IMR-90 (cell line): ENCODE data around the gene CYP4F8. TPM values are rescaled to one million over a fixed set of nuclear protein-coding genes. Genes with fewer than 3 reads are reported as not detected.

Experiments
- ATAC-seq: fragments of 200-7000 bp; cut with Tn5 transposase; 2 replicates; pipeline ENCODE4 v1.9.1; 2020; ENCODE audit warnings: low read depth, mild to moderate bottlenecking, moderate library complexity
- BruUV-seq: library from RNA; stranded (reverse); fragments of 400-500 nt; replicated peaks from 2 replicates; lab custom pipeline; 2021; lab: Mats Ljungman, UMichigan
- CTCF ChIA-PET: fragments of 300-600 bp; formaldehyde crosslinking; extraction: SDS; loops from one replicate; lab custom pipeline; 2021; ENCODE audit warnings: antibody characterized with exemption; lab: Yijun Ruan, JAX
- POLR2A ChIA-PET: fragments of 300-600 bp; sonication (Branson Sonifier 250); formaldehyde crosslinking; loops from one replicate; lab custom pipeline; 2022; ENCODE audit warnings: antibody characterized with exemption; ENCODE audit not compliant: unreplicated experiment; lab: Charles Lee
- DNase-seq: peaks from one replicate; pipeline ENCODE4 v3.0.0; 2013
- H2AFZ ChIP-seq: replicated peaks from 2 replicates; pipeline ENCODE3; 2013; ENCODE audit warnings: low read length, mild to moderate bottlenecking; ENCODE audit not compliant: poor library complexity
- H2AK5ac ChIP-seq: 2 replicates; pipeline ENCODE4 v1.6.1; 2013; ENCODE audit warnings: low read depth, low read length, inconsistent platforms
- H2AK9ac ChIP-seq: replicated peaks from 2 replicates; pipeline ENCODE3; 2013; ENCODE audit warnings: mild to moderate bottlenecking, low read depth, low read length, moderate library complexity; ENCODE audit not compliant: poor library complexity
- H2BK120ac ChIP-seq: 2 replicates; pipeline ENCODE4 v1.6.1; 2013; ENCODE audit warnings: low read depth, low read length, inconsistent platforms
- H2BK15ac ChIP-seq: 3 replicates; pipeline ENCODE4 v1.6.1; 2013; ENCODE audit warnings: low read depth, low read length, inconsistent platforms
- H2BK20ac ChIP-seq: 2 replicates; pipeline ENCODE4 v1.6.1; 2013; ENCODE audit warnings: low read depth, mild to moderate bottlenecking, inconsistent platforms, low read length, moderate library complexity
- H2BK5ac ChIP-seq: 2 replicates; pipeline ENCODE4 v1.6.1; 2013; ENCODE audit warnings: mild to moderate bottlenecking, low read depth, low read length, inconsistent platforms; ENCODE audit not compliant: poor library complexity, severe bottlenecking
- H3K14ac ChIP-seq: replicated peaks from 2 replicates; pipeline ENCODE4 v1.6.1; 2013; ENCODE audit warnings: low read depth, low read length, inconsistent platforms
- H3K18ac ChIP-seq: 2 replicates; pipeline ENCODE4 v1.6.1; 2013; ENCODE audit warnings: low read depth, low read length, control low read depth
- H3K23ac ChIP-seq: 2 replicates; pipeline ENCODE4 v1.6.1; 2013; ENCODE audit warnings: low read depth, low read length, inconsistent platforms
- H3K27ac ChIP-seq: 2 replicates; pipeline ENCODE4 v1.5.1; 2013; ENCODE audit warnings: mild to moderate bottlenecking, control low read depth, low read length; ENCODE audit not compliant: insufficient read depth
- H3K27me3 ChIP-seq: 2 replicates; pipeline ENCODE4 v1.6.1; 2013; ENCODE audit warnings: low read length; ENCODE audit not compliant: control insufficient read depth, insufficient read depth
- H3K36me3 ChIP-seq: 2 replicates; pipeline ENCODE4 v1.6.1; 2013; ENCODE audit warnings: low read length, mixed read lengths; ENCODE audit not compliant: control insufficient read depth, insufficient read depth
- H3K4ac ChIP-seq: 2 replicates; pipeline ENCODE4 v1.6.1; 2013; ENCODE audit warnings: low read depth, low read length, inconsistent platforms
- H3K4me1 ChIP-seq: 2 replicates; pipeline ENCODE4 v1.6.1; 2013; ENCODE audit warnings: low read length, mixed read lengths; ENCODE audit not compliant: control insufficient read depth, insufficient read depth
- H3K4me2 ChIP-seq: 2 replicates; pipeline ENCODE4 v1.6.1; 2013; ENCODE audit warnings: low read depth, mild to moderate bottlenecking, control low read depth, low read length, moderate library complexity
- H3K4me3 ChIP-seq: 2 replicates; pipeline ENCODE4 v1.5.1; 2013; ENCODE audit warnings: low read depth, mild to moderate bottlenecking, control low read depth, low read length, moderate library complexity; ENCODE audit not compliant: insufficient read depth
- H3K56ac ChIP-seq: 2 replicates; pipeline ENCODE4 v1.6.1; 2013; ENCODE audit warnings: low read length, inconsistent platforms; ENCODE audit not compliant: insufficient read depth; ENCODE audit errors: extremely low read depth
- H3K79me1 ChIP-seq, 2 experiments: 2 replicates each; pipeline ENCODE4 v1.6.1; 2013; ENCODE audit warnings: low read length in 2 of 2, inconsistent platforms in 1 of 2, low read depth in 1 of 2
- H3K9ac ChIP-seq: 2 replicates; pipeline ENCODE4 v1.6.1; 2013; ENCODE audit warnings: low read depth, low read length, control low read depth
- H3K9me1 ChIP-seq: 2 replicates; pipeline ENCODE4 v1.6.1; 2013; ENCODE audit warnings: low read length, inconsistent platforms; ENCODE audit not compliant: insufficient read depth
- H3K9me3 ChIP-seq: 2 replicates; pipeline ENCODE4 v1.6.1; 2013; ENCODE audit warnings: low read length; ENCODE audit not compliant: control insufficient read depth, insufficient read depth
- H4K20me1 ChIP-seq: 2 replicates; pipeline ENCODE4 v1.6.1; 2013; ENCODE audit warnings: low read length, inconsistent platforms; ENCODE audit not compliant: insufficient read depth
- H4K5ac ChIP-seq: 2 replicates; pipeline ENCODE4 v1.6.1; 2013; ENCODE audit warnings: mild to moderate bottlenecking, low read depth, low read length, control low read depth
- H4K8ac ChIP-seq, 2 experiments: 2 replicates each; pipeline ENCODE4 v1.6.1; 2013; ENCODE audit warnings: low read depth in 2 of 2, low read length in 2 of 2, control low read depth in 1 of 2, inconsistent platforms in 1 of 2
- H4K91ac ChIP-seq: 2 replicates; pipeline ENCODE4 v1.6.1; 2013; ENCODE audit warnings: low read depth, low read length, inconsistent platforms; ENCODE audit not compliant: insufficient read depth
- BHLHE40 ChIP-seq: fragments of 150-350 bp; IDR thresholded peaks from 2 replicates; pipeline ENCODE4 v1.6.1; 2016; ENCODE audit warnings: mild to moderate bottlenecking, low read depth, low read length
- CEBPB ChIP-seq: IDR thresholded peaks from 2 replicates; pipeline ENCODE4 v1.6.1; 2012; ENCODE audit warnings: low read depth, low read length, improper control_type of control experiment
- CHD1 ChIP-seq: IDR thresholded peaks from 2 replicates; pipeline ENCODE4 v1.6.1; 2012; ENCODE audit warnings: low read depth, low read length, improper control_type of control experiment
- CTCF ChIP-seq: conservative IDR thresholded peaks from 2 replicates; pipeline ENCODE4 v1.5.1; 2012; ENCODE audit warnings: mild to moderate bottlenecking, low read depth, low read length, improper control_type of control experiment
- ELK1 ChIP-seq: fragments of 150-350 bp; IDR thresholded peaks from 2 replicates; pipeline ENCODE4 v1.6.1; 2016; ENCODE audit warnings: low read depth, mild to moderate bottlenecking, low read length, moderate library complexity, borderline replicate concordance
- FOS ChIP-seq: fragments of 150-350 bp; IDR thresholded peaks from 2 replicates; pipeline ENCODE4 v1.6.1; 2016; ENCODE audit warnings: low read depth, low read length
- MAFK ChIP-seq: IDR thresholded peaks from 2 replicates; pipeline ENCODE4 v1.6.1; 2012; ENCODE audit warnings: low read depth, low read length, improper control_type of control experiment
- MAZ ChIP-seq: IDR thresholded peaks from 2 replicates; pipeline ENCODE4 v1.6.1; 2012; ENCODE audit warnings: low read depth, mild to moderate bottlenecking, low read length, improper control_type of control experiment, moderate library complexity, borderline replicate concordance
- MXI1 ChIP-seq: IDR thresholded peaks from 2 replicates; pipeline ENCODE4 v1.6.1; 2012; ENCODE audit warnings: low read depth, mild to moderate bottlenecking, low read length, moderate library complexity, borderline replicate concordance
- NFE2L2 ChIP-seq: fragments of 150-350 bp; IDR thresholded peaks from 2 replicates; pipeline ENCODE4 v1.6.1; 2016; ENCODE audit warnings: low read depth, mild to moderate bottlenecking, low read length
- POLR2A ChIP-seq: IDR thresholded peaks from 2 replicates; pipeline ENCODE4 v1.6.1; 2012; ENCODE audit warnings: mild to moderate bottlenecking, low read depth, low read length
- RFX5 ChIP-seq: IDR thresholded peaks from 2 replicates; pipeline ENCODE4 v1.8.0; 2012; ENCODE audit warnings: low read depth, mild to moderate bottlenecking, low read length, moderate library complexity
- USF2 ChIP-seq: fragments of 150-350 bp; IDR thresholded peaks from 2 replicates; pipeline ENCODE4 v1.6.1; 2017; ENCODE audit warnings: mild to moderate bottlenecking, antibody characterized with exemption, low read length, low read depth
- WGBS, 2 experiments: methylation state at CpG; one replicate each; pipeline versions ENCODE4 v1.1.5 to v1.1.7; 2013; ENCODE audit warnings: missing lambda C conversion rate in 2 of 2; ENCODE audit not compliant: insufficient read length in 1 of 2; ENCODE audit errors: extremely low coverage in 2 of 2; 5-methylcytosine and 5-hydroxymethylcytosine counted together
- dilution Hi-C: fragments of 300-500 bp; cut with HindIII; formaldehyde crosslinking; loops from one replicate; pipeline ENCODE4 v1.14.3; 2018; ENCODE audit warnings: low sequenced_read_pairs; ENCODE audit not compliant: unreplicated experiment
- in situ Hi-C: fragments of 300-500 bp; cut with MboI; formaldehyde crosslinking; loops from 3 replicates; pipeline ENCODE4 v1.14.3; 2019; ENCODE audit warnings: low sequenced_read_pairs, inconsistent platforms, mixed read lengths
- intact Hi-C: fragments of 100-400 bp; cut with micrococcal nuclease; formaldehyde crosslinking; loops from 2 replicates; pipeline ENCODE4 v1.10.0; 2022
- polyA plus RNA-seq, 3 experiments: library from polyadenylated mRNA; depleted of rRNA; stranded (reverse); fragments of >200 nt; gene quantifications; 2 replicates each; pipeline ENCODE4 v1.2.3, GENCODE V29; 2012; ENCODE audit warnings: low replicate concordance in 1 of 3
- total RNA-seq: library from RNA; depleted of rRNA; stranded (reverse); fragments of >200 nt; gene quantifications from 2 replicates; pipeline ENCODE4 v1.2.3, GENCODE V29; 2012

Gene CYP4F8
- total and polyA plus RNA-seq, 2 of the 4 experiments (the other 2 are of a cell fraction): not detected

- Histone ChIP-seq H3K56ac (no peak within 1 kb of the TSS), H2AK9ac (no peak within 1 kb of the TSS), H3K4ac (no peak within 1 kb of the TSS), H2AFZ (no peak within 1 kb of the TSS), H4K91ac (no peak within 1 kb of the TSS), H3K14ac (no peak within 1 kb of the TSS), H3K4me1 (no peaks in the 10 kb centered on the region), H3K9me1 (no peaks in the 10 kb centered on the region), H4K20me1 (no peaks in the 10 kb centered on the region), H4K8ac (no peak within 1 kb of the TSS), H2BK120ac (no peak within 1 kb of the TSS), H3K4me3 (no peak within 1 kb of the TSS), H4K5ac (no peak within 1 kb of the TSS), H2AK5ac (no peak within 1 kb of the TSS), H3K18ac (no peak within 1 kb of the TSS), H3K23ac (no peak within 1 kb of the TSS), H3K9me3 (peaks cover 10% of the 10 kb centered on the region; the same call in 1 of the 2 replicates), H3K9ac (no peak within 1 kb of the TSS), H2BK15ac (no peak within 1 kb of the TSS), H2BK5ac (no peak within 1 kb of the TSS), H3K27ac (no peak within 1 kb of the TSS), H3K4me2 (no peak within 1 kb of the TSS), H2BK20ac (no peak within 1 kb of the TSS), H3K36me3 (no peaks in the 10 kb centered on the region), H3K79me1 (no peaks in the 10 kb centered on the region), H3K27me3 (no peaks in the 10 kb centered on the region)
- dilution Hi-C loops: no loop called here
- CTCF ChIA-PET: no interaction called here
- 0% methylated on average over 2 of the region's 6 CpGs; no CpG with 5 or more reads in 1 of the 2 experiments for WGBS, 2 experiments
- in situ Hi-C loops: loop anchor here (10.0 kb wide), 1 partner anchor 102 kb away; no protein-coding TSS in a partner anchor
- no TSS peak for BruUV-seq
- intact Hi-C loops: no loop called here
- TF ChIP-seq MAZ (no peak), BHLHE40 (no peak), RFX5 (no peak), ELK1 (no peak), USF2 (no peak), CEBPB (no peak), MAFK (no peak), POLR2A (no peak), FOS (no peak), CHD1 (no peak), MXI1 (no peak), NFE2L2 (no peak), CTCF (no peak)
- POLR2A ChIA-PET: no interaction called here
- ATAC-seq (no peak), DNase-seq (no peak)
Measured at GRCh38 chr19:15672580-15673175, 57.7 kb downstream of the CYP4F8 start, which contains the start of gene CYP4F12. TSS of gene CYP4F12 (plus strand) at chr19:15673087. CDS start at chr19:15673530, 443 bp downstream.
